Neural cell (in vitro differentiated cells): Measurements from ENCODE around the gene ACVR1B. TPM values are rescaled to one million over a fixed set of nuclear protein-coding genes. Genes with fewer than 3 reads are reported as not detected.

Experiments used
- H2AFZ ChIP-seq: fragments of 200-600, 300-800 bp; sonication (generic), shearing (Covaris generic); 2 replicates; pipeline ENCODE4 v1.6.0; 2014; ENCODE audit warnings: low read depth, mild to moderate bottlenecking, antibody characterized with exemption, low read length, moderate library complexity
- H3F3A ChIP-seq: fragments of 200-600 bp; shearing (Covaris generic); 2 replicates; pipeline ENCODE4 v1.6.1; 2016; ENCODE audit warnings: mild to moderate bottlenecking, moderate library complexity, mixed read lengths, antibody characterized with exemption, low read length; ENCODE audit not compliant: insufficient read depth, poor library complexity, severe bottlenecking
- H3K27ac ChIP-seq: fragments of 200-600, 300-800 bp; sonication (generic), shearing (Covaris generic); 2 replicates; pipeline ENCODE4 v1.5.1; 2014; ENCODE audit warnings: mild to moderate bottlenecking, low read length, moderate library complexity
- H3K27me3 ChIP-seq: fragments of 300-800, 200-600 bp; sonication (generic), shearing (Covaris generic); 2 replicates; pipeline ENCODE4 v1.6.0; 2014; ENCODE audit warnings: mild to moderate bottlenecking, low read depth, low read length, moderate library complexity; ENCODE audit not compliant: insufficient read depth
- H3K36me3 ChIP-seq: fragments of 300-800, 200-600 bp; sonication (generic), shearing (Covaris generic); 2 replicates; pipeline ENCODE4 v1.5.1; 2014; ENCODE audit warnings: mild to moderate bottlenecking, antibody characterized with exemption, low read length, moderate library complexity; ENCODE audit not compliant: insufficient read depth
- H3K4me2 ChIP-seq: fragments of 300-800, 200-600 bp; sonication (generic), shearing (Covaris generic); 2 replicates; pipeline ENCODE4 v1.6.0; 2014; ENCODE audit warnings: mild to moderate bottlenecking, low read length
- H3K4me3 ChIP-seq: fragments of 300-800, 200-600 bp; sonication (generic), shearing (Covaris generic); 2 replicates; pipeline ENCODE4 v1.5.1; 2014; ENCODE audit warnings: mild to moderate bottlenecking, low read length, moderate library complexity
- H3K79me2 ChIP-seq: fragments of 200-600 bp; shearing (Covaris generic); replicated peaks from 2 replicates; pipeline ENCODE4 v1.6.0; 2014; ENCODE audit warnings: mild to moderate bottlenecking, low read length, moderate library complexity; ENCODE audit not compliant: insufficient read depth
- H3K9ac ChIP-seq: fragments of 300-800, 200-600 bp; sonication (generic), shearing (Covaris generic); 2 replicates; pipeline ENCODE4 v1.6.1; 2016; ENCODE audit warnings: mild to moderate bottlenecking, low read length, mixed read lengths
- H3K9me2 ChIP-seq: fragments of 200-600 bp; shearing (Covaris generic); 2 replicates; pipeline ENCODE4 v1.6.1; 2016; ENCODE audit warnings: mild to moderate bottlenecking, low read length, mixed read lengths; ENCODE audit not compliant: insufficient read depth
- H3K9me3 ChIP-seq: fragments of 200-600, 300-800 bp; sonication (generic), shearing (Covaris generic); 2 replicates; pipeline ENCODE4 v1.6.1; 2016; ENCODE audit warnings: mild to moderate bottlenecking, mixed run types, low read length, moderate library complexity, mixed read lengths
- H4K20me1 ChIP-seq: fragments of 200-600 bp; shearing (Covaris generic); 2 replicates; pipeline ENCODE4 v1.6.1; 2016; ENCODE audit warnings: mild to moderate bottlenecking, mixed run types; ENCODE audit not compliant: insufficient read depth
- CTCF ChIP-seq: fragments of 450-650 bp; IDR thresholded peaks from 2 replicates; pipeline ENCODE4 v1.5.1; 2014; ENCODE audit warnings: antibody characterized with exemption, mild to moderate bottlenecking, moderate library complexity; ENCODE audit not compliant: poor library complexity, severe bottlenecking
- EP300 ChIP-seq: fragments of 450-650 bp; conservative IDR thresholded peaks from 2 replicates; pipeline ENCODE4 v1.6.1; 2014; ENCODE audit warnings: antibody characterized with exemption, mild to moderate bottlenecking, moderate library complexity; ENCODE audit not compliant: poor library complexity, severe bottlenecking
- EZH2 ChIP-seq: fragments of 200-600, 300-800 bp; shearing (Covaris generic), sonication (generic); IDR thresholded peaks from 2 replicates; pipeline ENCODE4 v1.6.1; 2014; ENCODE audit warnings: antibody characterized with exemption, low read length, borderline replicate concordance, mild to moderate bottlenecking; ENCODE audit not compliant: insufficient read depth, poor library complexity, severe bottlenecking
- MXI1 ChIP-seq: fragments of 450-650 bp; conservative IDR thresholded peaks from 2 replicates; pipeline ENCODE4 v1.6.1; 2014; ENCODE audit warnings: antibody characterized with exemption, mild to moderate bottlenecking; ENCODE audit not compliant: poor library complexity, severe bottlenecking
- POLR2AphosphoS5 ChIP-seq: IDR thresholded peaks from 2 replicates; pipeline ENCODE4 v1.6.1; 2012
- RAD21 ChIP-seq: fragments of 450-650 bp; conservative IDR thresholded peaks from 2 replicates; pipeline ENCODE4 v1.6.1; 2014; ENCODE audit warnings: antibody characterized with exemption, mild to moderate bottlenecking, moderate library complexity
- REST ChIP-seq: IDR thresholded peaks from 2 replicates; pipeline ENCODE4 v1.6.1; 2012; ENCODE audit warnings: borderline replicate concordance
- SMC3 ChIP-seq: fragments of 450-650 bp; conservative IDR thresholded peaks from 2 replicates; pipeline ENCODE4 v1.6.1; 2014; ENCODE audit warnings: antibody characterized with exemption, mild to moderate bottlenecking, moderate library complexity; ENCODE audit not compliant: poor library complexity
- TAF1 ChIP-seq: IDR thresholded peaks from 2 replicates; pipeline ENCODE4 v1.6.1; 2012; ENCODE audit warnings: low read depth
- polyA plus RNA-seq: library from polyadenylated mRNA; depleted of rRNA; stranded (reverse); fragments of >200 nt; gene quantifications from 2 replicates; pipeline ENCODE4 v1.2.3, GENCODE V29; 2014

ACVR1B gene
- polyA plus RNA-seq, 1 donor from 2014 or later, result 47.2 TPM

- Histone ChIP-seq H3K9me3 (no peaks in the 10 kb centered on the region), H3F3A (no peaks in the 10 kb centered on the region), H3K36me3 (no peaks in the 10 kb centered on the region), H3K79me2 (peaks cover 28% of the 10 kb centered on the region), H3K4me2 (no peak overlapping the region), H3K27ac (no peak overlapping the region), H3K9me2 (no peaks in the 10 kb centered on the region), H3K4me3 (peak overlapping the region; percentile 88), H3K27me3 (no peaks in the 10 kb centered on the region), H2AFZ (no peak overlapping the region), H4K20me1 (no peaks in the 10 kb centered on the region), H3K9ac (no peak overlapping the region)
- TF ChIP-seq POLR2AphosphoS5 (no peak), REST (no peak), EZH2 (no peak), SMC3 (no peak), EP300 (no peak), MXI1 (no peak), RAD21 (no peak)
Observed at GRCh38 chr12:51949342-51950030, 2.0 kb upstream of the ACVR1B start.

GRCh38 chr12:51950682-51951198, 759 bp upstream of the ACVR1B start:
- H3K79me2 ChIP-seq, result peaks cover 41% of the 10 kb centered on the region
- peak overlapping the region; percentile 87 for H3K9ac ChIP-seq
- H2AFZ ChIP-seq, result peak overlapping the region; percentile 43
- H4K20me1 ChIP-seq, result peaks cover 6% of the 10 kb centered on the region
- H3K9me2 ChIP-seq, result no peaks in the 10 kb centered on the region
- no peaks in the 10 kb centered on the region for H3K36me3 ChIP-seq
- no peaks in the 10 kb centered on the region for H3K9me3 ChIP-seq
- no peaks in the 10 kb centered on the region for H3F3A ChIP-seq
- no peaks in the 10 kb centered on the region for H3K27me3 ChIP-seq
- H3K4me3 ChIP-seq, result peak overlapping the region; percentile 88
- H3K4me2 ChIP-seq, result peak overlapping the region; percentile 50
- peak overlapping the region; percentile 88 for H3K27ac ChIP-seq
- TF ChIP-seq POLR2AphosphoS5 (no peak), SMC3 (no peak), EZH2 (no peak), RAD21 (no peak), EP300 (no peak), REST (no peak), TAF1 (no peak), CTCF (no peak), MXI1 (no peak)
